GM21447 (cell line): ENCODE data around the gene ZSWIM1.

Experiments used
- ATAC-seq: cut with Tn5 transposase; IDR thresholded peaks from one replicate; pipeline ENCODE4 v1.9.1; 2021; ENCODE audit not compliant: unreplicated experiment

The ZSWIM1 gene

GRCh38 chr20:45907219-45907948 is 26.4 kb downstream of the ZSWIM1 start:
- ATAC-seq = no peak

DNA sequence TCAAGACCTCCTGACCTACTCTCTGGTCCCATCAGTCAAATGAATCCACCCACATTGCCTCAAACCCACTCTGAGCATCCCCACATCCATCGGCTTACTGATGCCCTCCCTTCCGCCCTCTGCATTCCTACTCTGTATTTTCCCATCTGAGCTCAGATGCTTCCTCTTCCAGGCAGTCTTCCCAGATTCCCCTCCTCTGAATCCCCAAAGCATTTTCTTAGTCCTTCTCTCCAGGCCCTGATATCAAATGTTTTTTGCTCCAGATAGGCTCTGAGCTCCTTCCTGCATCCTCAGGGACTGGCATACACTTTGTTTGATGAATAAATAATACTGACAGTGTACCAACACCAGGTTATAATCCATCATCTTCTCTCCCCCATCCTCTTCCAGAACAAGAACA is 27.1 kb downstream of the ZSWIM1 start:
- no peak for ATAC-seq

DNA sequence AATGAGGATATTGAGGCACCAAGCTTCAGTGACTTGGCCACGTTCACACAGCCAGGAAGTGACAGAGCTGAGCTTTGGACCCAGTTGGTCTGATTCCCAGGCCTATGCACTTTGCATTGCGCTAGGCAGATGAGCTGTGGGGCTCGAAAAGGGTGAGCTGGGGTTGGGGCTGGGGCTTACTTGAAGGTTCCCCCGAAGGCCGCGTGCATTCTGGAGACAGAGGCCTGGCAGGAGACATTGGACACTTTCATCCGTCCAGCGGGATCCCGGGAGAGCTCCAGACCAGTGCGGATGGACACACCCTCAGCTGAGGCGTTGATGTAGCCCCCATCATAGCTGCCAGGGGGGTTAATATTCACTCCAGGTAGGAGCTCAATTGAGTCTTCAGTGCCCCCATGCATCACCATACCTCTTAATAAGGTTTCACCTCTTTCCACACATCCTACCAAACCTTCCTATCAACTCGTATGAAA is 28.3 kb downstream of the ZSWIM1 start:
- ATAC-seq = no peak

GRCh38 chr20:45909817-45910669 is 29.0 kb downstream of the ZSWIM1 start:
- no peak for ATAC-seq

- ATAC-seq = peak; percentile 88
Observed at GRCh38 chr20:45910670-45911485, 29.9 kb downstream of the ZSWIM1 start.

GRCh38 chr20:45911486-45912343 is 30.7 kb downstream of the ZSWIM1 start, which contains the start of gene PLTP:
Gene PLTP, minus strand, starts transcription at chr20:45912155. Its CDS starts 703 bp downstream, at chr20:45911452.
- ATAC-seq = no peak

DNA sequence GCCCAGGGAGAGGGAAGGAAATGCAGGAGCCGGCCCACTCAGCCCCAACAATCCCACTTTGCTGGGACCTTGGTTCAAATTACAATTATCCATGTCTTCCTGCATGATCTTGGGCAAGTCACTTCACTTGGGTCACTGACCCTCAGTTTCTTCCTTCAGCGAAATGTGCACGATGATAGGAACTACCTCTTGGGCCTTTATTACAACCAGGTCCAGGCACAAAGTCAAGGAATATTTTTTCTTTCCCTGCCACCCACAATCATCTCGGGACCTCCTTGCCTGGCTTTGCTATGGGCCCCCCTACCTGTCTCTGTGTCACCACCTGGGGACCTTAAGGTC is 31.3 kb downstream of the ZSWIM1 start:
- ATAC-seq = no peak

DNA sequence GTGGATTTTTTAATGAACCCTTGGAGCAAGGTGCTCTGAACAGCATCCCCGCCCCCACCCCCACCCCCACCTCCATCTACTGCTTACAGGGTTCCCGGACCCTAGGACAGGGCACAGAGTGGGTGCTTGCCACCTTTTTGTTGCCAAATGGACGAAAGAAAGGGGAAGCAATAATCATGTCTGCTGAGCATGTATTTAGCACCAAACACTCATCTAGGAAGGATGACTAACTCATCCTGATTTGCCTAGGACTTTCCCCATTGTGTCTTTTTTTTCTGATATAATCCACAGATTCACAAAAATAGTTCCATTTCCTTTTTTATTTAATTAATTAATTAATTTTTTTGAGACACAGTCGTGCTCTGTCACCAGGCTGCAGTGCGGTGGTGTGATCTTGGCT is 32.1 kb downstream of the ZSWIM1 start:
- no peak for ATAC-seq

DNA sequence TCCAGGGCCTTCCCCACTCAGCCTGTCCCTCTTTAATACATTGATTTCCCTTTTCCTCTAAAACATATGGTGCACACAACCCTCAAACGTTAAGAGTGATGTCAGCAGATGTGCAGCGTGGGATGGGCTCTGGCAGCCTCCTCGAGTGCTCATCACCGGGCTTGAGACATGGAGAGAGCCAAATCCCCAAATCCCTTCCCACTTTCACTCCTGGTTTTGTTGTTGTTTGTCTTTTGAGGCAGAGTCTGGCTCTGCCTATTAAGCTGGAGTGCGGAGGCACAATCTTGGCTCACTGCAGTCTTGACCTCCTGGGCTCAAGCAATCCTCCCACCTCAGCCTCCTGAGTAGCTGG is 36.7 kb downstream of the ZSWIM1 start:
- no peak for ATAC-seq

DNA sequence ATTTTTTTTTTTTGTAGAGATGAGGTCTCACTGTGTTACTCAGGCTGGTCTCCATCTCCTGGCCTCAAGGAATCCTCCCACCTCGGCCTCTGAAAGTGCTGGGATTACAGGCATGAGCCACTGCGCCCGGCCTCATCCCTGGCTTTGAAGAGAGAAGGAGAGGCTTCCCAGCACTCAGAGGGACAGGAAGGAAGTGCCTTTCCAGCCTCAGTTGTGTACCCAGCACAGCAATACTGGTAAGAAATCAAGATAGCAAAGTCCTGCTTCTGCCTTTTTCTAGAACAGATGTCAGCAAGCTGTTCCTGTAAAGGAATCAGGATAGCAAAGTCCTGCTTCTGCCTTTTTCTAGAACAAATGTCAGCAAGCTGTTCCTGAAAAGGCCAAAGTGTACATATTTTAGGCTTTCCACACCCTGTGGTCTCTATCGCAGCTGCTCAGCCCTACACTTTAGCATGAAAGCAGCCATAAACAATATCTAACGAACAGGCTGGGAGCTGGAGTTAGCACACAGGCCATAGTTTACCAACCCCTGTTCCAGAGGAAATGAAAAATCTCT is 37.2 kb downstream of the ZSWIM1 start:
- no peak for ATAC-seq

- no peak for ATAC-seq
Observed at GRCh38 chr20:45918779-45919537, 37.9 kb downstream of the ZSWIM1 start.

DNA sequence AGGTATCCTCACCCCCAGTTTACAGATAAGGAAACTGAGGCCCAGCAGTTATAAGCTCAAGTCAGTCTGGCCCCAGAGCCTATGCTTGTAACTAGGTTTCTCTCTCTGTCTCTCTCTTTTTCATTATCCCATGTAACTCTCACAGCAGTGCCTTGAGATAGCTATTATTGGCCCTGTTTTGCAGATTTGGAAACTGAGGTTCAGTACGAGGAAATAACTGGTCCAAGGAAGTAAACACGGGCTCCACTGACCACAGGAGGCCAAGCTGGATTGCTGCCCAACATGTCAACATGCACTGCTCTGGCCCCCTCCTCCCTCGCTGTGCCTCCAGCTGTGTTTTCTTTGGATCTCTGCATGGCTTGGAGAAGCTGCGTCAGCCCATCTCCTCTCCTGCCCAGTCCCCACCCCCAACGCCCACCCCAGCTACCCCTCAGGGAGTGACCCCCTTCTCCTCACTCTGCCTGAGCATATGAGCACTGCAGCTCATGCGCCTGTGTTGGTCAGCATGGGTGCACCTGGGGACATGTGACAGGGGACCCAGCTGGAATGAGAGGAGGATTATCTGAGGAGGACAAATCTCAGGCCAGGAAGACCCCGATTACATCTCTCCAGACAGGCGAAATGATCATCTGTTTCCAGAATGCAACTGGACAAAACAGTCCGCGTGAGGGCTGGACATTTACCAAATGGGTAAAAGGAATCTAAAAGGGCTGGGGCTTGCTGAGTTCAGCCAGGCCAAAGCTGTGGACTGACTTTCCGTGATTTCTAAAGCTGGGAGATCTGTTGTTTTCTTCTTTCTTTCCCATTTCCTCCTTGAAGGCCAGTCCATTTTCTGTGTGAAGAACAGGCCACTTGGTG is 38.7 kb downstream of the ZSWIM1 start:
- no peak for ATAC-seq

GRCh38 chr20:45920462-45921336 is 39.7 kb downstream of the ZSWIM1 start:
- no peak for ATAC-seq

- no peak for ATAC-seq
Observed at GRCh38 chr20:45921337-45922189, 40.5 kb downstream of the ZSWIM1 start.

DNA sequence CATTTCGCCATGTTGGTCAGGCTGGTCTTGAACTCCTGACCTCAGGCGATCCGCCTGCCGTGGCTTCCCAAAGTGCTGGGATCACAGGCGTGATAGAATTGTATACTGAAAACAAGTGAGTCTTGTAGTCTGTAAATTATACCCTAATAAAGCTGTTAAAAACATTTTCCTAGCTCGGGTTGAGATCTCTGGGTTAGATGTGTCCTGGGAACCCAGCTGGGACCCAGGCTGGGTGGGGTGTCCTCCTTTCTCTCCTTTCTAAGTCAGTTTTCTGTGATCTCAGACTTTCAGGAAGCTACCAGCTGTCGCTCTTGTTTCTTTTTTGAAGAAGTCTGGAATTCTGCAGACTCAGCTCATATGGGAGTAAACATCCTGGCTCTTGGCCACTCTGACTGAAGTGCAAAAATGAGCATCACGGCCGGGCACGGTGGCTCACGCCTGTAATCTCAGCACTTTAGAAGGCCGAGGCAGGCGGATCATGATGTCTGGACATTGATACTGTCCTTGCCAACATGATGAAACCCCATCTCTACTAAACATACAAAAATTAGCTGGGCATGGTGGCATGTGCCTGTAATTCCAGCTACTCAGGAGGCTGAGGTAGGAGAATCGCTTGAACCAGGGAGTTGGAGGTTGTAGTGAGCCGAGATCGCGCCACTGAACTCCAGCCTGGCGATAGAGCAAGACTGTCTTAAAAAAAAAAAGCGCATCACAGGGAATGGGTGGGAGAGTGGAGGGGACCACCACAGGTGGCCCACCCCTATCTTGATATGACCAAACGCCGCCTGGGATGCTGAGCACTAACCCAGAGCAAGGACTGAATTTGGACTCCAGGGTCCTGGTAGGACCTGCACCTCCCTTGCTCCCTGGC is 43.6 kb downstream of the ZSWIM1 start:
- no peak for ATAC-seq
